Spleen (tissue), 11 donors: ENCODE data around the gene BTBD1. TPM values are rescaled to one million over a fixed set of nuclear protein-coding genes. Genes with fewer than 3 reads are reported as not detected.

ENCODE experiments used
- DNase-seq: peaks from one replicate; pipeline ENCODE4 v3.0.0-alpha.2; 2020
- H3K27ac ChIP-seq, 8 donors: fragments of 200-600 bp; sonication (generic) in 7 of 8; 1 replicate in 4 of 8; 2 replicates in 4 of 8; pipeline versions ENCODE4 v1.5.0 to v1.8.0; 2016 to 2021; ENCODE audit warnings: inconsistent platforms in 4 of 8, mild to moderate bottlenecking in 4 of 8, moderate library complexity in 1 of 8
- H3K27me3 ChIP-seq, 7 donors: fragments of 200-600 bp; sonication (generic) in 6 of 7; replicated peaks in 1 of 7; 1 replicate in 4 of 7; 2 replicates in 3 of 7; pipeline versions ENCODE4 v1.5.0 to v1.8.0; 2016 to 2021; ENCODE audit warnings: inconsistent platforms in 3 of 7, mild to moderate bottlenecking in 1 of 7
- H3K36me3 ChIP-seq, 6 donors: fragments of 200-600 bp; sonication (generic) in 5 of 6; 1 replicate in 4 of 6; 2 replicates in 2 of 6; pipeline versions ENCODE4 v1.5.0 to v1.8.0; 2016 to 2021; ENCODE audit warnings: inconsistent platforms in 2 of 6
- H3K4me1 ChIP-seq, 6 donors: fragments of 200-600 bp; sonication (generic) in 5 of 6; 1 replicate in 3 of 6; 2 replicates in 3 of 6; pipeline versions ENCODE4 v1.5.0 to v1.8.0; 2016 to 2021; ENCODE audit warnings: inconsistent platforms in 3 of 6
- H3K4me3 ChIP-seq, 8 donors: fragments of 200-600 bp; sonication (generic) in 7 of 8; 1 replicate in 4 of 8; 2 replicates in 4 of 8; pipeline versions ENCODE4 v1.5.0 to v1.8.0; 2016 to 2021; ENCODE audit warnings: inconsistent platforms in 4 of 8, mild to moderate bottlenecking in 4 of 8, moderate library complexity in 2 of 8
- H3K9me3 ChIP-seq, 8 donors: fragments of 200-600 bp; sonication (generic) in 7 of 8; 1 replicate in 4 of 8; 2 replicates in 4 of 8; pipeline versions ENCODE4 v1.5.0 to v1.8.0; 2016 to 2021; ENCODE audit warnings: inconsistent platforms in 4 of 8
- POLR2A ChIP-seq, 3 donors: fragments of 450-650 bp; IDR thresholded peaks; one replicate each; pipeline ENCODE4 v1.5.1; 2017; ENCODE audit warnings: antibody characterized with exemption in 3 of 3, mild to moderate bottlenecking in 1 of 3
- POLR2AphosphoS5 ChIP-seq, 3 donors: sonication (generic); formaldehyde crosslinking; IDR thresholded peaks; one replicate each; pipeline ENCODE4 v1.5.1; 2017; ENCODE audit warnings: antibody characterized with exemption in 3 of 3
- WGBS, 5 donors: extraction: QIAGEN DNeasy Blood & Tissue Kit in 3 of 5; methylation state at CpG; one replicate each; pipeline versions ENCODE4 v1.1.5 to v1.1.7; 2013 to 2018; 5-methylcytosine and 5-hydroxymethylcytosine counted together
- intact Hi-C: fragments of 100-400 bp; cut with DNase I; formaldehyde crosslinking; loops from one replicate; pipeline ENCODE4 v1.15.0; 2023; ENCODE audit warnings: low total_unique reads
- polyA plus RNA-seq, 3 donors: library from polyadenylated mRNA; stranded (reverse); fragments of 200-250 nt; gene quantifications; one replicate each; pipeline ENCODE4 v1.2.1, GENCODE V29; 2013
- total RNA-seq, 7 donors: library from RNA; depleted of rRNA in 3 of 7; stranded (reverse); fragments of >200 nt in 3 of 7; fragmentation: NEBNext Ultra II Directional in 4 of 7; extraction: Animal tissue kit (Norgen Biotek cat#: 25700) in 4 of 7; gene quantifications; one replicate each; pipeline versions ENCODE4 v1.1.0 to v1.2.1, GENCODE V29; 2016 to 2021
- TF ChIP-seq, protein P1 (sequence below), 11 experiments: fragments of 200-600 bp in 7 of 11; fragments of 450-650 bp in 4 of 11; sonication (generic) in 4 of 11; IDR thresholded peaks in 8 of 11; conservative IDR thresholded peaks in 3 of 11; 1 replicate in 7 of 11; 2 replicates in 4 of 11; pipeline versions ENCODE4 v1.4.0 to v1.8.0; 2016 to 2021; ENCODE audit warnings: antibody characterized with exemption in 11 of 11, inconsistent platforms in 4 of 11, mild to moderate bottlenecking in 1 of 11
- donor health status: healthy with polysubstance abuse.
- donor health status: DM: no; HTN: no; CAD: no; lungs with moderate emphysema.
- donor health status: DM: no; HTN: no; CAD: no.
- donor health status: Bipolar disorder and iron deficiency.
- donor health status: healthy.
- donor health status: DM: no; HTN: no; CAD: no.
- donor health status: DM: yes; HTN: yes; CAD: no.

The BTBD1 gene
- total and polyA plus RNA-seq, 10 donors, result 14.9 to 70.8 (median 45.7) TPM

DNA sequence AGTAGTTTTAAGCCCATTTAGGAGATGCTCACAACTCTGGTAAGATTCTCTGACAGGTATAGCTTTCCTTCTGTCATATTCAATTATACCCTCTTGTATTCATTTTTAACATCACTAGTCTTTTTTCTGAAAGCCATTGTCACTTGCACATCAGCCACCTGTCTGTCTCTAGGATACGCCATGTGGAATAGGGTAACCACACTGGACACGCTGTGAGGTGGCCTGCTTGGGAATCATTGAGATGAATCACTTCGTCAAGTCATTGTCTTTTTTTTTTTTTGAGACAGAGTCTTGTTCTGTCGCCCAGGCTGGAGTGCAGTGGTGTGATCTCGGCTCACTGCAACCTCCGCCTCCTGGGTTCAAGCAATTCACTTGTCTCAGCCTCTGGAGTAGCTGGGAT, 47.8 kb upstream of the BTBD1 start:
- intact Hi-C loops, result no loop called here
- H3K27ac ChIP-seq, result no peak overlapping the region

DNA sequence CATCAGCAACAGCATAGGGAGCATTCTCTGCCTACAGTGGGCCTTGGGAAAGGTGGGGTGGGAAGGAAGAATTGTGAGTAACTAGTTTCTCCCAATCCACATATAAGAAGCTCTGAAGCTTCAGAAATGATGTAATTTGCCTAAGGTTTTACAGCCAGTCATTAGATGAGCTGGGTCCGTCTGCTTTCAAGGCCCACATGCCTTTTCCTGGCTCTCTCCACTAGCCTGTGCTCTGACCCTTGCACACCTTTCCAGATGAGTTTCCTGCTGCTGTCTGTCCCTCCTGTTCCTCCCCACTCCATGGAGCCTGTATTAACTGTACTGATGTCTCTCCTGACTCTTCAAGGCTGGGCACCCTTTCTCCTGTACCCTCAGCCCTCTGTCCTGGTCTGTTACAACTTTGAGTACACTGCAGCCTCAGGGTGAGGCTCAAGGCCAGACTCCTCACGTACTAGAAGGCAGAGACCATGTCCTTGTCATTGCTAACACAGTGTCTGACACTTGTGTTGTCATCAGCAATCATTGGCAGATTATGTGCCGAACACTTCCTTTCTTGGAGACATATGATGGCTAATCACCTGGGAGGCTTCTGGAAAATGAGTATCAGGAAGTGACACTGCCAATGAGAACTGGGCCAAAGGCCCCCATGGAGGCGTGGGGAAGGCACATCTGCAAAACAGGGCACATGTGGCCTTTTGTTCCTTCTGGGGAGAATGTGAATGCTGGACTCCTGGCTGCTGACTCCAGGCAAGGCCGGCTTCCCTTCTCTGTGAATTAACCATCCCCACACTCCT, 47.0 kb upstream of the BTBD1 start:
- TF ChIP-seq POLR2AphosphoS5 (IDR thresholded peaks at IDR 0.05) (no peak), POLR2A (IDR thresholded peaks at IDR 0.05) (no peak)
- TF ChIP-seq, protein P1, sequence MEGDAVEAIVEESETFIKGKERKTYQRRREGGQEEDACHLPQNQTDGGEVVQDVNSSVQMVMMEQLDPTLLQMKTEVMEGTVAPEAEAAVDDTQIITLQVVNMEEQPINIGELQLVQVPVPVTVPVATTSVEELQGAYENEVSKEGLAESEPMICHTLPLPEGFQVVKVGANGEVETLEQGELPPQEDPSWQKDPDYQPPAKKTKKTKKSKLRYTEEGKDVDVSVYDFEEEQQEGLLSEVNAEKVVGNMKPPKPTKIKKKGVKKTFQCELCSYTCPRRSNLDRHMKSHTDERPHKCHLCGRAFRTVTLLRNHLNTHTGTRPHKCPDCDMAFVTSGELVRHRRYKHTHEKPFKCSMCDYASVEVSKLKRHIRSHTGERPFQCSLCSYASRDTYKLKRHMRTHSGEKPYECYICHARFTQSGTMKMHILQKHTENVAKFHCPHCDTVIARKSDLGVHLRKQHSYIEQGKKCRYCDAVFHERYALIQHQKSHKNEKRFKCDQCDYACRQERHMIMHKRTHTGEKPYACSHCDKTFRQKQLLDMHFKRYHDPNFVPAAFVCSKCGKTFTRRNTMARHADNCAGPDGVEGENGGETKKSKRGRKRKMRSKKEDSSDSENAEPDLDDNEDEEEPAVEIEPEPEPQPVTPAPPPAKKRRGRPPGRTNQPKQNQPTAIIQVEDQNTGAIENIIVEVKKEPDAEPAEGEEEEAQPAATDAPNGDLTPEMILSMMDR (IDR thresholded peaks at IDR 0.05 in 8 of 11, conservative IDR thresholded peaks at IDR 0.05 in 3 of 11), result no peak
- Histone ChIP-seq H3K4me1 (peaks cover 0 to 39% (median 11%) of the 10 kb centered on the region in 6 donors), H3K27me3 (peaks cover 0 to 10% (median 0%) of the 10 kb centered on the region in 7 donors), H3K36me3 (peaks cover 0 to 64% (median 0%) of the 10 kb centered on the region in 6 donors), H3K27ac (peak overlapping the region in 1 of 8 donors; percentile 57), H3K4me3 (no peak overlapping the region), H3K9me3 (no peaks in the 10 kb centered on the region)
- intact Hi-C loops, result no loop called here
- 77 to 92% (median 82%) methylated on average over 5 of the region's 5 CpGs for WGBS, 5 donors
- DNase-seq, result no peak

More for the DNA sequence above, 47.8 kb upstream of the BTBD1 start:
- peaks cover 0 to 31% (median 7%) of the 10 kb centered on the region in 6 donors for H3K4me1 ChIP-seq
- no peak for DNase-seq
- no peaks in the 10 kb centered on the region for H3K9me3 ChIP-seq
- H3K27me3 ChIP-seq, result peaks cover 0 to 4% (median 0%) of the 10 kb centered on the region in 7 donors
- TF ChIP-seq, protein P1 (IDR thresholded peaks at IDR 0.05 in 8 of 11, conservative IDR thresholded peaks at IDR 0.05 in 3 of 11), result no peak
- TF ChIP-seq POLR2AphosphoS5 (IDR thresholded peaks at IDR 0.05) (no peak), POLR2A (IDR thresholded peaks at IDR 0.05) (no peak)
- no peak overlapping the region for H3K4me3 ChIP-seq
- 86 to 97% (median 95%) methylated on average over 6 of the region's 6 CpGs for WGBS, 5 donors
- peaks cover 0 to 72% (median 0%) of the 10 kb centered on the region in 6 donors for H3K36me3 ChIP-seq

DNA sequence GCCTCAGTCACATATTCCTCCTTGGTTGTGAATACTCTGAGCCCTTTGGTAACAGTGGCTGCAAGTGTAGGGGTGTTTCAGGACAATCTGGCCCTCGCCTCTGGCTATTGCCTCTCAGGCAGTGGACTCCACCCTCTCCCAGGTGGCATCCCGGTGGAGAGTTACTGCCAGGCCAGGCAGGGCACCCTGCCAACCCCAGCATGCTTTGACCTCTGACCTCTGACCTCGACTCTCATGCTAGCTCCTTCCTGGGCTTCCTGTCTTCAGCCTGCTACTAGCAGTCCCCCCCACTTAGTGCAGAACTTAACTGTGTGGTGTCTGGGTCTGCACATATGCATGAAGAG, 45.9 kb upstream of the BTBD1 start:
- Histone ChIP-seq H3K9me3 (no peaks in the 10 kb centered on the region), H3K4me3 (no peak overlapping the region), H3K4me1 (peaks cover 5 to 50% (median 23%) of the 10 kb centered on the region in 6 donors), H3K27ac (peak overlapping the region in 5 of 8 donors; percentile 13 to 67 (median 54)), H3K36me3 (peaks cover 0 to 52% (median 0%) of the 10 kb centered on the region in 6 donors), H3K27me3 (peaks cover 0 to 21% (median under 1%) of the 10 kb centered on the region in 7 donors)
- intact Hi-C loops, result no loop called here
- WGBS, 5 donors, result 38 to 54% (median 48%) methylated on average over 3 of the region's 3 CpGs
- no peak for DNase-seq
- TF ChIP-seq, protein P1 (IDR thresholded peaks at IDR 0.05 in 8 of 11, conservative IDR thresholded peaks at IDR 0.05 in 3 of 11), result no peak
- TF ChIP-seq POLR2AphosphoS5 (IDR thresholded peaks at IDR 0.05), result peak in 2 of 3 donors; percentile 16 to 48

DNA sequence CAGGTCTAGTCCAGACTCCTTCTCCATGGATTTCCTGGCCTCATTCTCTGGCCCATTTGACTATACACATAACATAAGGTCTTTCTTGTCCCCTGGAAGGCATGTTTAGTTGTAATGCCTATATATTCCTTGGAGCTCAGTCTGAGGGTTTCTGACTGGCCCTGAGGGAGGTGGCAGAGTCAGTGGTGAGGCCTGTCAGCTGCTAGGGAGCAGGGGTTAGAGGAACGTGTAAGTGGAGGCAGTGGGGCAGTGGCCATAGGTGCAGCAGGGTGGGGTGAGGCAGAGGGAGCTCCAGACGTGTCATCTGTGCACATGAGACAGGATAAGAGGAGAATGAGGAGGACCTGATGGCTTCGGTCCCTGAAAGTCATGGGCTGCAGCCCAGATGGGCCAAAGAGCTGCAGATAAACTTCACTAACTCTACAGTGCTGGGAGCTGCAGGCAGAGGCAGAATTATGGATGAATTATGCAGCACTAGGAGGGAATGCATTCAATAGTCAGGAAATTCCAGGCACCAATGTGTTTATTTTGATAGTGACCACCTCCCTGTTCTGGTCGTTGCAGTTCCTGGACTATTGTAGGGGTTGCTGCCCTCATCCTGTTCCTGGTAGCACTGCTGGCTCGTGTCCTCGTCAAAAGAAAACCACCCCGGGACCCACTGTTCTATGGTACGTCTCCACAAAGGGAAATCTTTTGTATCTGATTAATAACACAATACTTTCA, 45.3 kb upstream of the BTBD1 start:
- H3K36me3 ChIP-seq, result peaks cover 0 to 47% (median 0%) of the 10 kb centered on the region in 6 donors
- H3K27me3 ChIP-seq, result peaks cover 0 to 27% (median 6%) of the 10 kb centered on the region in 7 donors
- DNase-seq, result no peak
- H3K4me1 ChIP-seq, result peaks cover 5 to 55% (median 28%) of the 10 kb centered on the region in 6 donors
- peak overlapping the region in 5 of 8 donors; percentile 13 to 67 (median 54) for H3K27ac ChIP-seq
- H3K4me3 ChIP-seq, result no peak overlapping the region
- intact Hi-C loops, result no loop called here
- 47 to 74% (median 62%) methylated on average over 8 of the region's 8 CpGs for WGBS, 5 donors
- H3K9me3 ChIP-seq, result no peaks in the 10 kb centered on the region
- peak in 1 of 3 donors; percentile 31 for TF ChIP-seq POLR2AphosphoS5 (IDR thresholded peaks at IDR 0.05)
- TF ChIP-seq, protein P1 (IDR thresholded peaks at IDR 0.05 in 8 of 11, conservative IDR thresholded peaks at IDR 0.05 in 3 of 11), result no peak
